ENCODE data around the gene IRX5.

Gene IRX5

DNA sequence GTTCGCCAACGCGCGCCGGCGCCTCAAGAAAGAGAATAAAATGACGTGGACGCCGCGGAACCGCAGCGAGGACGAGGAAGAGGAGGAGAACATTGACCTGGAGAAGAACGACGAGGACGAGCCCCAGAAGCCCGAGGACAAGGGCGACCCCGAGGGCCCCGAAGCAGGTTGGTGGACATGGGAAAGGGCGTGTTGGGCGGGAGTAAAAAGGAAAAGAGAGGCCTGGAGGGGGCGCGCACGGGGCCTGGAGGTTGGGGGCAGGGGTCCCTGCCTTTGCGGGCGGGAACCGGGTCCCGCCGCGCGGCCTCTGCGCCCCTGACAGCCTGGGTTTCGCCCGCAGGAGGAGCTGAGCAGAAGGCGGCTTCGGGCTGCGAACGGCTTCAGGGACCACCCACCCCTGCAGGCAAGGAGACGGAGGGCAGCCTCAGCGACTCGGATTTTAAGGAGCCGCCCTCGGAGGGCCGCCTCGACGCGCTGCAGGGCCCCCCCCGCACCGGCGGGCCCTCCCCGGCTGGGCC, 2.1 kb downstream of the IRX5 start:
- in situ Hi-C loops (cut with HindIII; ENCODE audit: low sequenced_read_pairs) = loop anchor here (25.0 kb wide), 1 partner anchor 645 kb away; the partner anchor contains the start of gene IRX3
- DNase-seq (ENCODE audit: low read depth, low spot score) = peak; percentile 26
- TF ChIP-seq, protein P1, sequence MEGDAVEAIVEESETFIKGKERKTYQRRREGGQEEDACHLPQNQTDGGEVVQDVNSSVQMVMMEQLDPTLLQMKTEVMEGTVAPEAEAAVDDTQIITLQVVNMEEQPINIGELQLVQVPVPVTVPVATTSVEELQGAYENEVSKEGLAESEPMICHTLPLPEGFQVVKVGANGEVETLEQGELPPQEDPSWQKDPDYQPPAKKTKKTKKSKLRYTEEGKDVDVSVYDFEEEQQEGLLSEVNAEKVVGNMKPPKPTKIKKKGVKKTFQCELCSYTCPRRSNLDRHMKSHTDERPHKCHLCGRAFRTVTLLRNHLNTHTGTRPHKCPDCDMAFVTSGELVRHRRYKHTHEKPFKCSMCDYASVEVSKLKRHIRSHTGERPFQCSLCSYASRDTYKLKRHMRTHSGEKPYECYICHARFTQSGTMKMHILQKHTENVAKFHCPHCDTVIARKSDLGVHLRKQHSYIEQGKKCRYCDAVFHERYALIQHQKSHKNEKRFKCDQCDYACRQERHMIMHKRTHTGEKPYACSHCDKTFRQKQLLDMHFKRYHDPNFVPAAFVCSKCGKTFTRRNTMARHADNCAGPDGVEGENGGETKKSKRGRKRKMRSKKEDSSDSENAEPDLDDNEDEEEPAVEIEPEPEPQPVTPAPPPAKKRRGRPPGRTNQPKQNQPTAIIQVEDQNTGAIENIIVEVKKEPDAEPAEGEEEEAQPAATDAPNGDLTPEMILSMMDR (IDR thresholded peaks at IDR 0.05; ENCODE audit: low read depth, low read length) = peak; percentile 26
- H3K4me3 ChIP-seq (ENCODE audit: low read depth, low read length) = peak overlapping the region; percentile 73

DNA sequence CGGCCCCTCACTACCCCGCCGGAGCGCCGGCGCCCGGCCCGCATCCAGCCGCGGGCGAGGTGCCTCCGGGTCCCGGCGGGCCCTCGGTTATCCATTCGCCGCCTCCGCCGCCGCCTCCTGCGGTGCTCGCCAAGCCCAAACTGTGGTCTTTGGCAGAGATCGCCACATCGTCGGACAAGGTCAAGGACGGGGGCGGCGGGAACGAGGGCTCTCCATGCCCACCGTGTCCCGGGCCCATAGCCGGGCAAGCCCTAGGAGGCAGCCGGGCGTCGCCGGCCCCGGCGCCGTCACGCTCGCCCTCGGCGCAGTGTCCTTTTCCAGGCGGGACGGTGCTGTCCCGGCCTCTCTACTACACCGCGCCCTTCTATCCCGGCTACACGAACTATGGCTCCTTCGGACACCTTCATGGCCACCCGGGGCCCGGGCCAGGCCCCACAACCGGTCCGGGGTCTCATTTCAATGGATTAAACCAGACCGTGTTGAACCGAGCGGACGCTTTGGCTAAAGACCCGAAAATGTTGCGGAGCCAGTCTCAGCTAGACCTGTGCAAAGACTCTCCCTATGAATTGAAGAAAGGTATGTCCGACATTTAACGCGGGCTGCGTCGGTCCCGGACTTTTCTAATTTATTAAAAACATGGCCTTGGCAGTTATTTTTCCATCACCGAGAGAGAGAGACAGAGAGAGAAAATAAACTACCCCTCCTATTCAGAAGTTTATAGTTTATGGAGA, 2.8 kb downstream of the IRX5 start:
- TF ChIP-seq, protein P1 (IDR thresholded peaks at IDR 0.05; ENCODE audit: low read depth, low read length) = no peak
- in situ Hi-C loops (cut with HindIII; ENCODE audit: low sequenced_read_pairs) = loop anchor here (25.0 kb wide), 1 partner anchor 646 kb away; the partner anchor contains the start of gene IRX3
- peak; percentile 34 for DNase-seq (ENCODE audit: low read depth, low spot score)
- H3K4me3 ChIP-seq (ENCODE audit: low read depth, low read length) = peak overlapping the region; percentile 73

DNA sequence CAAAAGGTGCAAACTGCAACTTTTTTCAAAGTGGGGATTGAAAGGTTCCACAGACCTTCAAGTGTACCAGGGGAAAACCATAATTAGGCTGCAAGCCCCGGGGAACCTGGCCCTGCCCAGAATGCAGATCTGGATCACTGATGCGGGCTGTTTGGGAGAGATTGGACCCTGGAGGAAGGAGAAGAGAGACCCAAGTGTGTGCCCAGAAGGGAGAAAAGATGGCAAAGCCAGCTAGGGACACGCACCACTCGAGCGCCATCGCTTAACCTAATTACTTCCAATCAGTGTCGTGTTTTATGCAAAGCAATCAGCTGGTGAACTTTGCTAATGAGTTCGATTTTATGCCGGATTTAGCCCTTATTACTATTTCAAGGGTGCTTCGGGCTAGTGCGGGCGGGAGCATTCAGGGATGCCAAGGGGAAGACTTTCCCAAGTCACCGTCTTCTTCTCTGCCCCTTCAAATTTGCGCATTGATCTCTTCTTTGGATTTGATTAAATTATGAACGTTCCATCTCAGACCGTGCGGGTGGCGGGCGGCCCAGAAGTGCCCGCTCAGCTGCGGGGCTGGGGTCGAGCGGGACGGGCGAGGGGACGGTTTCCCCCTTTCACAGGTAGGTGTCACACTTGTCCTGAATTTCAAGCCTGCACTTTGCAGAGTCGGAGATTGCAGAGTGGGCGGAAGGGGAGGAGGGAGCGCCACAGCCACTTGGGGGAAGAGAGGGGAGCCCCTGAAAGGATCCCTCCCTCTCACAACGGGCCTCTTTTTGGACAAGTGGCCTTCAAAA, 4.0 kb downstream of the IRX5 start:
- TF ChIP-seq, protein P1 (IDR thresholded peaks at IDR 0.05; ENCODE audit: low read depth, low read length) = peak; percentile 34
- in situ Hi-C loops (cut with HindIII; ENCODE audit: low sequenced_read_pairs) = loop anchor here (25.0 kb wide), 1 partner anchor 647 kb away; the partner anchor contains the start of gene IRX3
- DNase-seq (ENCODE audit: low read depth, low spot score) = peak; percentile 60
- H3K4me3 ChIP-seq (ENCODE audit: low read depth, low read length) = peak overlapping the region; percentile 20

DNA sequence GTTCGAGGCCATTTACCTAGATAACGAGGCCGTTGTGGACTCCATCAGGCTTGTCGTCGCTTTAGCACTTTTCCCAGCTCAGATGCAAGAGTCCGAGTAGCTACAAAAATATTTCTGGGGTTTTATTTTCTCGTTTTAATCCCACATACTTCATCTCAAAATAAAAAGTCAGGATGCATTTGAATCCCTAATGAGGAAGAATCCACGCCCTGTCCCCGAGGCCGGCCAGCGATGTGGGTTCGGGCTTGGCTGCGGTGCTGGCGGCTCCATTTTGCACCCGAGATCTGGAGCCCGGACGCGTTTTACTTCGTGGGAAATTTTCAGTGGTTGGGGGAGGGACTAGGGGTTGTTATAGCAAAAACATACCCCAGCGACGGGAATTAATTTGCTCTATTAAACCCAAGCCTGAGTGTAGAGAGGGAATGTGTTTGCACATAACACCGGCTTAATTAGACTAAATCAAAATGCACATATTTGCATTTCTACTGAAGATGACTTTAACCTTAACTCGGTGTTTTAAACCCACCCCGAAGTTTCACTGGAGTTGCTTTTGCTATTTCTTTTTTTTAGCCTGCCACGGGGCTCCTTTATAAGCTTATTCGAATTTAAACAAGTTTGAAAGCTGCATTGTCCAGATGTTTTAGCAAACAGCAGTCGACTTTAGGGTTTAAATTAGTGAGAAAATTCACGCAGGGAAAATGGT, 4.8 kb downstream of the IRX5 start:
- peak overlapping the region; percentile 20 for H3K4me3 ChIP-seq (ENCODE audit: low read depth, low read length)
- TF ChIP-seq, protein P1 (IDR thresholded peaks at IDR 0.05; ENCODE audit: low read depth, low read length) = no peak
- in situ Hi-C loops (cut with HindIII; ENCODE audit: low sequenced_read_pairs) = loop anchor here (25.0 kb wide), 1 partner anchor 648 kb away; the partner anchor contains the start of gene IRX3
- DNase-seq (ENCODE audit: low read depth, low spot score) = peak; percentile 48

DNA sequence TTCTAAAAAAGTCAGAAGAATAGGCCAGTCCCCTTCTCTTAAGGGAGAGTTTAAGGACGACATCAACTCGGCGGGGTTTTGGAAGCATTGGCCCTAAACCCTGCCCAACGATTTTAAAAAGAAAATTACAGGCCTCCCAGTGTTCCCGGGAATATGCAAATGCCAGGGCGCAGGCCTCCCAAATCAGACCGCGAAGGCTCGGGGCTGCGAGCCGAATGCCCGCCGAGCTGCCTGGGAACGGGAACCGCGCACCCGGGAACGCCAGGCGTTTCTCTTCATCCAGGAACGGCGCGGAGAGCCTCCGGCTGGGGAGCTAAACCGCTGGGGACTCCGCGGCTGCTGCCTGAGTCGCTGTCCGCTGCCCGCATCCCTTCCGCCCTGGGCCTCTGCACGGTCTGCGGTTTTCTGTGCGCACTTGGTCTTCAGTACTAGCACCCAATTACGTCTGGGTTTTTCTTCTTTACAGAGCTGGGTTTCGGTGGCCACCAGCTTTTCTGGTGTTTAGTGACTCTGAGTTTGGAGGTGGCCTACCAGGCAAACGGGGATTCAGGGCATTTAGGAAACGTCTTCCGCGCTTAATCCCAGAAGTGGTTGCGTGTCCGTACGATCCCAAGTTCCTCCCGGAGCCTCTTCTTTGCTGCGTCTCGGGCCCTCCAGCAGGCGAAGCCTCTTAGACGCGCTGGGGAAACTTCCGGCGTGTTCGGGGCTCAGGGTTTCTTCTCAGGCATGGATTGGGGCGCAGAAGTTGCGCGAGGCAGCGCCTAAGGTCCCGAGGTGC, 5.7 kb downstream of the IRX5 start:
- TF ChIP-seq, protein P1 (IDR thresholded peaks at IDR 0.05; ENCODE audit: low read depth, low read length) = no peak
- DNase-seq (ENCODE audit: low read depth, low spot score) = peak; percentile 54
- in situ Hi-C loops (cut with HindIII; ENCODE audit: low sequenced_read_pairs) = loop anchor here (25.0 kb wide), 1 partner anchor 649 kb away; the partner anchor contains the start of gene IRX3
- peak overlapping the region; percentile 32 for H3K4me3 ChIP-seq (ENCODE audit: low read depth, low read length)
